GM13976 (cell line): Measurements from ENCODE around the gene FGFRL1.

Experiments used
- DNase-seq: peaks from one replicate; pipeline ENCODE4 v3.0.0; 2012; ENCODE audit warnings: low spot score
- in situ Hi-C: fragments of 300-500 bp; cut with MboI; formaldehyde crosslinking; loops from one replicate; pipeline ENCODE4 v1.12.0; 2022; ENCODE audit warnings: low sequenced_read_pairs, mixed read lengths, inconsistent platforms; ENCODE audit not compliant: unreplicated experiment
- TF ChIP-seq, protein P1 (sequence below): IDR thresholded peaks from 2 replicates; pipeline ENCODE4 v1.5.1; 2012; ENCODE audit warnings: borderline replicate concordance, mild to moderate bottlenecking; ENCODE audit not compliant: insufficient read depth; ENCODE audit errors: extremely low read depth, missing control alignments, control extremely low read depth

The FGFRL1 gene

DNA sequence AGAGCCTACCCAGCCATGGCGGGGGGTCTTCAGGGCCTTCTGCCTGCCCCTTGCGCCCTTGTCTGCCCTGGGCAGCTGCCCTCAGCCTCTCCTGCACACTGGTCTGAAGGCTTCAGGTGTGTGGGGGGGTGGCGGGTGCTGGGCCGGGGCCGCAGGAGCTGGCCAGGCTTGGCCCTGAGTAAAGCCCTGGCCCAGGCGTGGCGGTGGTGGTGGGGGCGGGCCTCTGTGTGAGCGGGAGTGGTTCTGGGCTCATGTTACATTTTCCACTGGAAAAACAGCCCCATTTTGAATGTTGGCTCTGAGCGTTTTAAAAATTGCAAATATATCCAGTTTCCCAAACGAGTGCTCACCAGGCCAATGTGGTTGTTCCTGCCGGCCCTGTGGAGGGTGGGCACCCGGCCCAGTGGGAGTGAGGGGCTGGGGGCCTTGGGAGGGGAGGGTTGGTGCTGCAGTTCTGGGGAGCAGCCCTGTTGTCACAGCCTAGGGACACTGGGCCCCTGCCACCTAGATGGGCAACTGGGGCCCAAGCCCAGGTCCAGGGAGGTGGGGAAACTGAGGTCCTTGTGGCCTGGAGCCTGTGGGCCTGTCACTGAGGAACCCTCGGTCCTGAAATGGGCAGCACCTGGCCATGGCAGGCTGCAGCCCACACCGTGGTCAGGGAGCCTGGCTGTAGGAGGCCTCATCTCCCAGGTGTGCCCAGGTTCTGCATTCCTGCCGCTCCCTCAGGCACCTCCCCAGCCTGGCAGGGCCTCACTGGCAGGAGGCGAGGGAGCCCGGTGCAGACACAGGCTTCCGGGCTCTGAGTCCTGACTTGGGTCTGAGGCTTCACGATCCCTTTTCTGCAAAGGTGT lies 28.3 kb downstream of the FGFRL1 start:
- no peak for DNase-seq
- in situ Hi-C loops: no loop called here
- TF ChIP-seq, protein P1, sequence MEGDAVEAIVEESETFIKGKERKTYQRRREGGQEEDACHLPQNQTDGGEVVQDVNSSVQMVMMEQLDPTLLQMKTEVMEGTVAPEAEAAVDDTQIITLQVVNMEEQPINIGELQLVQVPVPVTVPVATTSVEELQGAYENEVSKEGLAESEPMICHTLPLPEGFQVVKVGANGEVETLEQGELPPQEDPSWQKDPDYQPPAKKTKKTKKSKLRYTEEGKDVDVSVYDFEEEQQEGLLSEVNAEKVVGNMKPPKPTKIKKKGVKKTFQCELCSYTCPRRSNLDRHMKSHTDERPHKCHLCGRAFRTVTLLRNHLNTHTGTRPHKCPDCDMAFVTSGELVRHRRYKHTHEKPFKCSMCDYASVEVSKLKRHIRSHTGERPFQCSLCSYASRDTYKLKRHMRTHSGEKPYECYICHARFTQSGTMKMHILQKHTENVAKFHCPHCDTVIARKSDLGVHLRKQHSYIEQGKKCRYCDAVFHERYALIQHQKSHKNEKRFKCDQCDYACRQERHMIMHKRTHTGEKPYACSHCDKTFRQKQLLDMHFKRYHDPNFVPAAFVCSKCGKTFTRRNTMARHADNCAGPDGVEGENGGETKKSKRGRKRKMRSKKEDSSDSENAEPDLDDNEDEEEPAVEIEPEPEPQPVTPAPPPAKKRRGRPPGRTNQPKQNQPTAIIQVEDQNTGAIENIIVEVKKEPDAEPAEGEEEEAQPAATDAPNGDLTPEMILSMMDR: no peak

DNA sequence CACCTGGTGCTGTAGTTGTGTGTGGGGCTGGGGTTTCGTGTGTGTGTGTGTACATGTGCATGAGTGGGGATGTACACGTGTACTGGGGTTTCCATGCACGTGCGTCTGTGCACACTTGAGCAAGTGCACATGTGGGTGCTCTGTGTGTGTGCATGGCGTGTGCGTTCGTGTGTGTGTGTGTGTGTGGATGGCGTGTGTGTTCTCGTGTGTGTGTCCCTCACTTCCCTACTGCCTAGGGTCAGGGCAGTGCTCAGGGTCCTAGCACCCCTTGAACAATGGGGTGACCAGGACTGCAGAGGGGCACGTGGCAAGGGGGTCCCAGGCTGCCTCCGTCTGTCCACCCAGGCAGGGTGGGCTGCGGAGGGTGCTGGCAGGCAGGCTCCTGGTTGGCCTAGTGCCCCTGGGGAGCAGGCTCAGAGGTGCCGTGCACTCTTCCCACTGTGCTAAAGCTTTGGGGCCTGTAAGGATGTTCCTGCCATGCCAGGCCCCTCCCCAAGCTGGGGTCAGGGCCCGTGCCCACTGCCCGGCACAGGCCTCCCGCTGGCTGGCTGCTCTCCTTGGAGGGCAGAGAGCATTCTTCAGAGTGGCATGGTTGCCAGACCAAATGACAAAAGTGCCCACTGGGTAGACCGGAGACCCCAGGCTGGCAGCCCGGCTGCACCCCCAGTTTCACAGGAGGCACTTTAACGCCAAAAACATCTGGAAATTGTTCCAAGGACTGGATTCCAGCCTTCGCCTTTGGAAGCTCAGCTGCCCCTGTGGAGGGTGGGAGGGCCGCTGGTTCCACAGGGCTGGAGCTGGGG lies 29.1 kb downstream of the FGFRL1 start:
- no peak for DNase-seq
- TF ChIP-seq, protein P1: no peak
- in situ Hi-C loops: no loop called here

- TF ChIP-seq, protein P1: no peak
- in situ Hi-C loops: no loop called here
- no peak for DNase-seq
Observed at GRCh38 chr4:1041147-1041935, 29.9 kb downstream of the FGFRL1 start.

DNA sequence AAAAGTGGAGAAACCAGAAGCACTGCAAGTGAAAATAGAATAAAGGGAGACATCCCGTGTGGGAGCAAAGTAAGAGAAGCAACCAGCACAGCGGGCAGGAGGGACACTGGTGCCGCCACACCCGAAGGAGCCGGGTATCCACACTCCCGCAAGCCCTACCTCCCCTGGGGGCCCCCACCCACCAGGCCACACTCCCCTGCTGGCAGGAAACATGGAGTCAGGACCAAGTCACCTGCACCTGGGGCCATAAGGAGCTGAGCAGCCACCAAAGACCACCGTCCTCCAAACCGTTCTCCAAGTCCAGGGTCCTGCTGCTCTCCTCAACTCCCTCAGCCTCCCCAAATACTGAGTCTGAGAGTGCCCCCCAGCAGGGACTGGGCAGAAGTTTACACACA lies 30.5 kb downstream of the FGFRL1 start:
- TF ChIP-seq, protein P1: no peak
- DNase-seq: no peak
- in situ Hi-C loops: no loop called here

DNA sequence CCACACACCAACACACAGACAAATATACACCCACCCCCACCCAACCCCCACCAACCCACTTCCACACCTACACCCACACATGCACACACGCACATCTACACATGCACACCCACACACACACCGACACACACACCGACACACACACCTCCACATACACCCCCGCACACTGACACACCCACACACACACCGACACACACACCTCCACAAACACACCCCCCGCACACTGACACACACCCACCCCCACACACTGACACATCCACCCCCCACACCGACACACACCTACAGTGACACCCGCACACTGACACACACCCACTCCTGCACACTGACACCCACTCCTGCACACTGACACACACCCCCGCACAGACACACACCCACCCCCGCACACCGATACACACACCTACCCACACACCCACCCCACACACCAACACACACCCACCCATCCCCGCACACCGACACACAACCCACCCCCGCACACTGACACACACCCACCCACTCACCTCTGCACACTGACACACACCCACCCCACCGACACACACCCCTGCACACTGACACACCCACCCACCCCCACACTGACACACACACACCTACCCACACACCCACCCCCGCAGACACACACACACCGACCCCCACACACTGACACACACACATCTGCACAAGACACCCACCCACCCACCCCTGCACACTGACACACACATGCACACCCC lies 31.1 kb downstream of the FGFRL1 start:
- no peak for DNase-seq
- in situ Hi-C loops: no loop called here
- TF ChIP-seq, protein P1: no peak
